PFSK-1 (cell line): ENCODE results near the gene ARHGEF37.

Source experiments
- FOXP2 ChIP-seq: optimal IDR thresholded peaks from 2 replicates; pipeline ENCODE3; 2011; ENCODE audit warnings: borderline replicate concordance, control low read depth, inconsistent platforms; ENCODE audit not compliant: insufficient read depth; ENCODE audit errors: extremely low read length, extremely low read depth
- POLR2AphosphoS5 ChIP-seq: IDR thresholded peaks from 2 replicates; pipeline ENCODE4 v1.6.1; 2012; ENCODE audit warnings: low read depth, mild to moderate bottlenecking, control low read depth, low read length, moderate library complexity
- REST ChIP-seq, 2 experiments: IDR thresholded peaks; 2 replicates each; pipeline versions ENCODE4 v1.6.1 to v1.8.0; 2011 to 2012; ENCODE audit warnings: low read depth in 2 of 2, low read length in 2 of 2, control low read depth in 1 of 2, inconsistent platforms in 1 of 2, mild to moderate bottlenecking in 1 of 2, moderate library complexity in 1 of 2; ENCODE audit not compliant: insufficient read depth in 1 of 2
- SIN3A ChIP-seq: IDR thresholded peaks from 2 replicates; pipeline ENCODE4 v1.6.1; 2012; ENCODE audit warnings: mild to moderate bottlenecking, low read length, moderate library complexity, borderline replicate concordance; ENCODE audit not compliant: insufficient read depth
- TAF1 ChIP-seq: IDR thresholded peaks from 2 replicates; pipeline ENCODE4 v1.6.1; 2012; ENCODE audit warnings: low read length, control low read depth, borderline replicate concordance; ENCODE audit not compliant: insufficient read depth

The ARHGEF37 gene

GRCh38 chr5:149575131-149575530 lies 6.2 kb upstream of the ARHGEF37 start:
- TF ChIP-seq TAF1 (no peak), SIN3A (no peak), REST (IDR thresholded peaks at IDR 0.05; ENCODE audit: insufficient read depth in 1 of 2, low read depth in 2 of 2, low read length in 2 of 2) (no peak), POLR2AphosphoS5 (no peak), FOXP2 (no peak)

- no peak for TF ChIP-seq TAF1
- TF ChIP-seq SIN3A, result no peak
- no peak for TF ChIP-seq FOXP2
- TF ChIP-seq REST (IDR thresholded peaks at IDR 0.05; ENCODE audit: insufficient read depth in 1 of 2, low read depth in 2 of 2, low read length in 2 of 2), result no peak
- TF ChIP-seq POLR2AphosphoS5, result no peak
These were observed 5.3 kb upstream of the ARHGEF37 start for GRCh38 chr5:149576021-149576420.

- TF ChIP-seq TAF1 (no peak), REST (IDR thresholded peaks at IDR 0.05; ENCODE audit: insufficient read depth in 1 of 2, low read depth in 2 of 2, low read length in 2 of 2) (no peak), POLR2AphosphoS5 (no peak)
These were observed 2.4 kb upstream of the ARHGEF37 start for GRCh38 chr5:149578896-149579295.

- TF ChIP-seq SIN3A, result no peak
- TF ChIP-seq REST (IDR thresholded peaks at IDR 0.05; ENCODE audit: insufficient read depth in 1 of 2, low read depth in 2 of 2, low read length in 2 of 2), result no peak
- TF ChIP-seq FOXP2, result no peak
- no peak for TF ChIP-seq POLR2AphosphoS5
These were observed 498 bp upstream of the ARHGEF37 start for GRCh38 chr5:149580808-149581191.
